Liver (tissue), 9 donors: Measurements from ENCODE around the gene CBLC. TPM values are rescaled to one million over a fixed set of nuclear protein-coding genes. Genes with fewer than 3 reads are reported as not detected.

Experiments used
- DNase-seq: peaks from one replicate; pipeline ENCODE4 v3.0.0-alpha.2; 2017; ENCODE audit warnings: low spot score
- H3K27ac ChIP-seq, 2 donors: one replicate each; pipeline ENCODE4 v1.7.0; 2013; ENCODE audit warnings: inconsistent platforms in 2 of 2, low read length in 2 of 2, control low read depth in 1 of 2, low read depth in 1 of 2, mild to moderate bottlenecking in 1 of 2
- H3K27me3 ChIP-seq, 4 donors: one replicate each; pipeline versions ENCODE4 v1.6.1 to v1.7.0; 2013; ENCODE audit warnings: low read length in 3 of 4, inconsistent platforms in 1 of 4, mild to moderate bottlenecking in 1 of 4, moderate library complexity in 1 of 4; ENCODE audit not compliant: control insufficient read depth in 4 of 4, insufficient read depth in 4 of 4
- H3K36me3 ChIP-seq, 4 donors: one replicate each; pipeline versions ENCODE4 v1.6.1 to v1.7.0; 2013; ENCODE audit warnings: low read length in 3 of 4, mild to moderate bottlenecking in 3 of 4, low read depth in 1 of 4, moderate library complexity in 1 of 4; ENCODE audit not compliant: control insufficient read depth in 4 of 4, insufficient read depth in 3 of 4
- H3K4me1 ChIP-seq, 4 donors: one replicate each; pipeline versions ENCODE4 v1.6.1 to v1.7.0; 2013; ENCODE audit warnings: low read length in 3 of 4, mild to moderate bottlenecking in 3 of 4, moderate library complexity in 1 of 4; ENCODE audit not compliant: control insufficient read depth in 4 of 4, insufficient read depth in 4 of 4
- H3K4me3 ChIP-seq, 3 donors: one replicate each; pipeline versions ENCODE4 v1.6.1 to v1.7.0; 2013; ENCODE audit warnings: low read length in 3 of 3, control low read depth in 1 of 3, low read depth in 1 of 3, mild to moderate bottlenecking in 1 of 3
- H3K9ac ChIP-seq, 2 donors: one replicate each; pipeline ENCODE4 v1.7.0; 2013; ENCODE audit warnings: low read length in 2 of 2, mild to moderate bottlenecking in 2 of 2, moderate library complexity in 2 of 2, control low read depth in 1 of 2, low read depth in 1 of 2
- H3K9me3 ChIP-seq, 4 donors: one replicate each; pipeline versions ENCODE4 v1.6.1 to v1.7.0; 2013; ENCODE audit warnings: low read length in 3 of 4; ENCODE audit not compliant: control insufficient read depth in 4 of 4
- EGR1 ChIP-seq, 2 donors: IDR thresholded peaks; 2 replicates each; pipeline ENCODE4 v1.6.1; 2016 to 2018; ENCODE audit warnings: antibody characterized with exemption in 2 of 2, low read depth in 2 of 2
- FOXA1 ChIP-seq: IDR thresholded peaks from 2 replicates; pipeline ENCODE4 v1.6.1; 2016; ENCODE audit warnings: antibody characterized with exemption
- GABPA ChIP-seq, 2 donors: IDR thresholded peaks in 1 of 2; conservative IDR thresholded peaks in 1 of 2; 2 replicates each; pipeline ENCODE4 v1.6.1; 2016; ENCODE audit warnings: antibody characterized with exemption in 2 of 2, mild to moderate bottlenecking in 1 of 2, moderate library complexity in 1 of 2
- HNF4A ChIP-seq, 2 donors: conservative IDR thresholded peaks; 2 replicates each; pipeline ENCODE4 v1.6.1; 2016; ENCODE audit warnings: antibody characterized with exemption in 2 of 2, mild to moderate bottlenecking in 2 of 2
- NR2F2 ChIP-seq: IDR thresholded peaks from 2 replicates; pipeline ENCODE4 v1.6.1; 2016; ENCODE audit warnings: antibody characterized with exemption
- REST ChIP-seq: IDR thresholded peaks from 2 replicates; pipeline ENCODE4 v1.6.1; 2016; ENCODE audit warnings: antibody characterized with exemption, mild to moderate bottlenecking
- RXRA ChIP-seq, 2 donors: IDR thresholded peaks; 2 replicates each; pipeline ENCODE4 v1.6.1; 2017 to 2018; ENCODE audit warnings: antibody characterized with exemption in 2 of 2, mild to moderate bottlenecking in 1 of 2
- SP1 ChIP-seq: IDR thresholded peaks from 2 replicates; pipeline ENCODE4 v1.6.1; 2018; ENCODE audit warnings: antibody characterized with exemption, mild to moderate bottlenecking
- TAF1 ChIP-seq: conservative IDR thresholded peaks from 2 replicates; pipeline ENCODE4 v1.6.1; 2016; ENCODE audit warnings: antibody characterized with exemption, mild to moderate bottlenecking
- YY1 ChIP-seq: IDR thresholded peaks from 2 replicates; pipeline ENCODE4 v1.6.1; 2016; ENCODE audit warnings: antibody characterized with exemption, mild to moderate bottlenecking
- ZBTB33 ChIP-seq: IDR thresholded peaks from 2 replicates; pipeline ENCODE4 v1.6.1; 2016; ENCODE audit warnings: antibody characterized with exemption
- WGBS: extraction: QIAGEN DNeasy Blood & Tissue Kit; methylation state at CpG from one replicate; pipeline ENCODE4 v1.1.7; 2013; 5-methylcytosine and 5-hydroxymethylcytosine counted together
- polyA plus RNA-seq, 2 donors: library from polyadenylated mRNA; stranded (reverse) in 1 of 2; unstranded in 1 of 2; fragments of 200-250 nt in 1 of 2; fragments of >200 nt in 1 of 2; fragmentation: Nextera tagmentation in 1 of 2; extraction: Ambion mirVana in 1 of 2; gene quantifications; one replicate each; pipeline versions ENCODE4 v1.2.1 to v1.2.3, GENCODE V29; 2013 to 2015
- total RNA-seq, 2 donors: library from RNA; depleted of rRNA; stranded (reverse); fragments of >200 nt; gene quantifications; one replicate each; pipeline ENCODE4 v1.2.3, GENCODE V29; 2014
- donor health status: healthy.
- donor health status: healthy.
- donor health status: healthy.
- donor health status: healthy.
- donor health status: healthy.

CBLC gene
- total and polyA plus RNA-seq, 4 donors, result 2.1 to 14.0 (median 8.8) TPM

GRCh38 chr19:44811122-44811419 lies 33.4 kb downstream of the CBLC start:
- Histone ChIP-seq H3K4me1 (peaks cover 11 to 27% (median 21%) of the 10 kb centered on the region in 4 donors), H3K9me3 (no peaks in the 10 kb centered on the region), H3K36me3 (no peaks in the 10 kb centered on the region), H3K27me3 (no peaks in the 10 kb centered on the region), H3K27ac (no peak overlapping the region), H3K9ac (no peak overlapping the region), H3K4me3 (no peak overlapping the region)
- TF ChIP-seq RXRA (IDR thresholded peaks at IDR 0.05) (no peak), SP1 (no peak), ZBTB33 (no peak), TAF1 (no peak), HNF4A (conservative IDR thresholded peaks at IDR 0.05) (no peak)
- WGBS, result 96% methylated on average over 7 of the region's 7 CpGs
- DNase-seq, result no peak

- WGBS, result 93% methylated on average over 28 of the region's 28 CpGs
- H3K9me3 ChIP-seq, result no peaks in the 10 kb centered on the region
- H3K27ac ChIP-seq, result no peak overlapping the region
- peaks cover 9 to 23% (median 19%) of the 10 kb centered on the region in 4 donors for H3K4me1 ChIP-seq
- no peaks in the 10 kb centered on the region for H3K36me3 ChIP-seq
- H3K4me3 ChIP-seq, result no peak overlapping the region
- no peak for TF ChIP-seq EGR1 (IDR thresholded peaks at IDR 0.05; ENCODE audit: low read depth in 2 of 2)
- no peak for TF ChIP-seq GABPA (IDR thresholded peaks at IDR 0.05 in 1 of 2, conservative IDR thresholded peaks at IDR 0.05 in 1 of 2)
- no peak for TF ChIP-seq FOXA1
- no peak for TF ChIP-seq HNF4A (conservative IDR thresholded peaks at IDR 0.05)
- TF ChIP-seq NR2F2, result no peak
- TF ChIP-seq YY1, result no peak
- no peak for TF ChIP-seq REST
- H3K9ac ChIP-seq, result no peak overlapping the region
- H3K27me3 ChIP-seq, result no peaks in the 10 kb centered on the region
- no peak for DNase-seq
Measured at GRCh38 chr19:44812142-44812718, 34.5 kb downstream of the CBLC start.

- no peaks in the 10 kb centered on the region for H3K27me3 ChIP-seq
- no peak overlapping the region for H3K27ac ChIP-seq
- H3K36me3 ChIP-seq, result no peaks in the 10 kb centered on the region
- H3K9me3 ChIP-seq, result no peaks in the 10 kb centered on the region
- H3K4me3 ChIP-seq, result no peak overlapping the region
- no peak for DNase-seq
- peaks cover 5 to 15% (median 11%) of the 10 kb centered on the region in 4 donors for H3K4me1 ChIP-seq
- H3K9ac ChIP-seq, result no peak overlapping the region
- TF ChIP-seq NR2F2 (peak; percentile 96), GABPA (IDR thresholded peaks at IDR 0.05 in 1 of 2, conservative IDR thresholded peaks at IDR 0.05 in 1 of 2) (no peak)
- WGBS, result 89% methylated on average over 38 of the region's 38 CpGs
Measured at GRCh38 chr19:44813070-44813840, 35.6 kb downstream of the CBLC start.
